A673 (cell line): ENCODE measurements around the gene UBASH3B. TPM values are rescaled to one million over a fixed set of nuclear protein-coding genes. Genes with fewer than 3 reads are reported as not detected.

Source experiments
- BruUV-seq: library from RNA; stranded (reverse); fragments of 400-500 nt; replicated peaks from 2 replicates; lab custom pipeline; 2021; lab: Mats Ljungman, UMichigan
- CTCF ChIA-PET: fragments of 300-600 bp; sonication (Branson Sonifier 250); formaldehyde crosslinking; loops from one replicate; lab custom pipeline; 2022; ENCODE audit warnings: antibody characterized with exemption; lab: Charles Lee
- POLR2A ChIA-PET: fragments of 300-600 bp; sonication (Branson Sonifier 250); formaldehyde crosslinking; loops from one replicate; lab custom pipeline; 2022; ENCODE audit warnings: antibody characterized with exemption; ENCODE audit not compliant: low non-redundant PET; lab: Charles Lee
- DNase-seq: peaks from one replicate; pipeline ENCODE4 v3.0.0-alpha.2; 2015; ENCODE audit warnings: low spot score
- H3K27ac ChIP-seq: fragments of 200-600 bp; sonication (generic); 2 replicates; pipeline ENCODE4 v1.5.1; 2016; ENCODE audit warnings: mixed run types, low read depth, mild to moderate bottlenecking, mixed read lengths, antibody characterized with exemption, low read length; ENCODE audit not compliant: poor library complexity, severe bottlenecking
- H3K27me3 ChIP-seq: fragments of 200-600 bp; sonication (generic); replicated peaks from 2 replicates; pipeline ENCODE4 v1.6.1; 2017; ENCODE audit warnings: mixed run types, low read depth, mild to moderate bottlenecking, mixed read lengths, antibody characterized with exemption, low read length; ENCODE audit not compliant: insufficient read depth, poor library complexity
- H3K36me3 ChIP-seq: fragments of 200-600 bp; sonication (generic); 2 replicates; pipeline ENCODE4 v1.6.1; 2016; ENCODE audit warnings: mixed run types, mild to moderate bottlenecking, mixed read lengths, antibody characterized with exemption, low read length; ENCODE audit not compliant: insufficient read depth, poor library complexity, severe bottlenecking
- H3K4me1 ChIP-seq: fragments of 200-600 bp; sonication (generic); 2 replicates; pipeline ENCODE4 v1.6.1; 2017; ENCODE audit warnings: mixed run types, mild to moderate bottlenecking, mixed read lengths, antibody characterized with exemption, low read length; ENCODE audit not compliant: insufficient read depth, poor library complexity, severe bottlenecking
- H3K4me3 ChIP-seq: fragments of 200-600 bp; sonication (generic); 2 replicates; pipeline ENCODE4 v1.5.1; 2016; ENCODE audit warnings: low read depth, mixed run types, mild to moderate bottlenecking, mixed read lengths, low read length; ENCODE audit not compliant: poor library complexity, severe bottlenecking
- H3K9me3 ChIP-seq: fragments of 200-600 bp; sonication (generic); 2 replicates; pipeline ENCODE4 v1.6.1; 2016; ENCODE audit warnings: mixed run types, low read depth, mild to moderate bottlenecking, mixed read lengths, antibody characterized with exemption, low read length; ENCODE audit not compliant: poor library complexity, severe bottlenecking
- EZH2 ChIP-seq: fragments of 200-600 bp; sonication (generic); IDR thresholded peaks from 2 replicates; pipeline ENCODE4 v1.6.1; 2017; ENCODE audit warnings: borderline replicate concordance, low read depth, mild to moderate bottlenecking, mixed read lengths, antibody characterized with exemption, low read length; ENCODE audit not compliant: poor library complexity, severe bottlenecking
- intact Hi-C: fragments of 100-400 bp; cut with micrococcal nuclease; formaldehyde crosslinking; loops from one replicate; pipeline ENCODE4 v1.10.0; 2022; ENCODE audit not compliant: unreplicated experiment
- total RNA-seq: library from RNA; stranded (reverse); gene quantifications from 2 replicates; pipeline ENCODE4 v1.2.3, GENCODE V29; 2021
- TF ChIP-seq, protein P1 (sequence below): fragments of 300-800, 200-600 bp; sonication (generic); conservative IDR thresholded peaks from 2 replicates; pipeline ENCODE4 v1.5.1; 2017; ENCODE audit warnings: low read depth, mild to moderate bottlenecking, antibody characterized with exemption, low read length, moderate library complexity, mixed read lengths

The UBASH3B gene
- total RNA-seq, 1 experiment from 2014 or later: 15.3 TPM

DNA sequence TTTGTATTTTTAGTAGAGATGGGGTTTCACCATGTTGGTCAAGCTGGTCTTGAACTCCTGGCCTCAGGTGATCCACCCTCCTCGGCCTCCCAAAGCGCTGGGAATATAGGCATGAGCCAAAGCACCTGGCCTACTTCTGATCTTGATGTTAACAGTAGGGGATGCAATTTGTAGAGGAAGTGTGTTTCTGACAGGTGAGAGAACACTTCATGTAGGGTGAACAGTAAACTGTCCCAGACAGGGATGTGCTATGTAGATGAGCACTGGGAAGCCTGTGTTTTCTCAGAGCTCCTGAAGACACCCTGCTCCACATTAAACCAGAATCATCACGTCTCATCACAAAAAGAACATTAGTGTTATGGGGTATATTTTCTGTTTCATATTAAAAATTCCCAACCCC, 45.1 kb downstream of the UBASH3B start:
- no peaks in the 10 kb centered on the region for H3K27me3 ChIP-seq
- ChIA-PET POLR2A (no interaction called here), CTCF (no interaction called here)
- no peaks in the 10 kb centered on the region for H3K36me3 ChIP-seq
- H3K9me3 ChIP-seq: no peaks in the 10 kb centered on the region
- DNase-seq: no peak
- peaks cover 29% of the 10 kb centered on the region for H3K4me1 ChIP-seq
- no peak for TF ChIP-seq EZH2
- TF ChIP-seq, protein P1, sequence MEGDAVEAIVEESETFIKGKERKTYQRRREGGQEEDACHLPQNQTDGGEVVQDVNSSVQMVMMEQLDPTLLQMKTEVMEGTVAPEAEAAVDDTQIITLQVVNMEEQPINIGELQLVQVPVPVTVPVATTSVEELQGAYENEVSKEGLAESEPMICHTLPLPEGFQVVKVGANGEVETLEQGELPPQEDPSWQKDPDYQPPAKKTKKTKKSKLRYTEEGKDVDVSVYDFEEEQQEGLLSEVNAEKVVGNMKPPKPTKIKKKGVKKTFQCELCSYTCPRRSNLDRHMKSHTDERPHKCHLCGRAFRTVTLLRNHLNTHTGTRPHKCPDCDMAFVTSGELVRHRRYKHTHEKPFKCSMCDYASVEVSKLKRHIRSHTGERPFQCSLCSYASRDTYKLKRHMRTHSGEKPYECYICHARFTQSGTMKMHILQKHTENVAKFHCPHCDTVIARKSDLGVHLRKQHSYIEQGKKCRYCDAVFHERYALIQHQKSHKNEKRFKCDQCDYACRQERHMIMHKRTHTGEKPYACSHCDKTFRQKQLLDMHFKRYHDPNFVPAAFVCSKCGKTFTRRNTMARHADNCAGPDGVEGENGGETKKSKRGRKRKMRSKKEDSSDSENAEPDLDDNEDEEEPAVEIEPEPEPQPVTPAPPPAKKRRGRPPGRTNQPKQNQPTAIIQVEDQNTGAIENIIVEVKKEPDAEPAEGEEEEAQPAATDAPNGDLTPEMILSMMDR: no peak
- no TSS peak for BruUV-seq
- intact Hi-C loops: no loop called here
- H3K4me3 ChIP-seq: no peak overlapping the region
- no peak overlapping the region for H3K27ac ChIP-seq

DNA sequence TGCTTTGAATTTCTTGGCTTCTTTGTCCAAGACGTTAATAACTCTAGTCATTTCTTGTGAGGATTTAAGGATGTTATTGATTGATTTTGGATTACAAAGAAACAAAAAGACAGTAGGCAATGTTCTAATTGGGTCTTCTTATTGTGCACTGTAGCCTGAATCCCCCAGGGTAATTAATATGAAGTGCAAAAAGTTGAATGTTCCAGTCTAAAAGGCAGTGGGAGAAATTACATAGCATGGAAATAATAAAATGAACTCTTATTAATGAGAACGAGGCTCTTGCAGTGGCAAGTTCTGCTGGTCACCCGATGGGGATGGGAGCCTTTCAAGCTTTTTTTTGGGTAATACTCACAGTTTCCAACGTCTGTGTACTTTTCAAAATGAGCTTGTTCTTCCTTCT, 45.6 kb downstream of the UBASH3B start:
- intact Hi-C loops: no loop called here
- Histone ChIP-seq H3K4me3 (no peak overlapping the region), H3K27me3 (no peaks in the 10 kb centered on the region), H3K9me3 (no peaks in the 10 kb centered on the region), H3K4me1 (peaks cover 29% of the 10 kb centered on the region), H3K36me3 (no peaks in the 10 kb centered on the region), H3K27ac (no peak overlapping the region)
- POLR2A ChIA-PET: no interaction called here
- no peak for TF ChIP-seq EZH2
- TF ChIP-seq, protein P1: no peak
- DNase-seq: no peak
- CTCF ChIA-PET: no interaction called here
- no TSS peak for BruUV-seq

DNA sequence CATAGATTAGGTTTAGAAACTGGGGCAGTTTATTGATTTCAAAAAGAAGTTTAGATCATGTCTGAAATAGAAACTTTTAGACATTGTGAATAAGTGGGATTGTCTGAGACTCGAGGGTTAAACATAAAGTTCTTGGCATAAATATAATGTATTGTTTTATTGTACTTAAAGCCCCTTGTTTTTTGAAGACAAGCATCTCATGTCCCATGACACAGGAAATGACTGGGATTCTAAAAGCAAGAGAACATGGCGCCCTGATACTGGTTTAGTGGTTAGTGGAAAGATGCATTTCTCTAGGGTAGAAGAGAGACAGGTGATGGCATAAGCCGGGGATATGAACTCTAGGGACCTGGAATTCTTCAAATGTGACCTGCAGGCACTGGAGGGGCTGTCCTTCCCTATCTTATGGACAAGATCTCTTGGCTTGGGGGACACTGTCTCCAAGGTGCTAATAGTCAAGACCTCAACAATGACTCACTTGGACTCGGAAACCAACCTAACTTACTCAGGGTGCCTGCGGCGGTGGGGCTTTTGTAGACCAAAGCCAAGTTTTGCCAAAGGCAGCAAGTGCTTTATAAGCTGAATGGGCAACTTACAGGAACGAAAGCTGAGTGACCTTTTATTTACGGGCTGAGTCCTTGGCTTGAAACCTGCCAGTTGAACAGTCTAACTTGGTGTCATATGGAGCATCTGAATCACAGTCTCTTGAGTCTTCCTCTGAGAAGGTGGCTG, 48.2 kb downstream of the UBASH3B start:
- no TSS peak for BruUV-seq
- no peak for TF ChIP-seq EZH2
- TF ChIP-seq, protein P1: no peak
- Histone ChIP-seq H3K9me3 (no peaks in the 10 kb centered on the region), H3K4me1 (peaks cover 9% of the 10 kb centered on the region), H3K4me3 (no peak overlapping the region), H3K27me3 (no peaks in the 10 kb centered on the region), H3K36me3 (no peaks in the 10 kb centered on the region), H3K27ac (no peak overlapping the region)
- CTCF ChIA-PET: no interaction called here
- intact Hi-C loops: no loop called here
- POLR2A ChIA-PET: no interaction called here
- DNase-seq: no peak
